Peyer's patch (tissue), 4 donors: ENCODE measurements around the gene SPRED1. TPM values are rescaled to one million over a fixed set of nuclear protein-coding genes. Genes with fewer than 3 reads are reported as not detected.

Experiments
- DNase-seq, 3 donors: peaks; one replicate each; pipeline ENCODE4 v3.0.0-alpha.2; 2017 to 2019
- H3K27ac ChIP-seq, 4 donors: fragments of 200-600 bp; sonication (generic); one replicate each; pipeline ENCODE4 v1.5.1; 2016 to 2019
- H3K27me3 ChIP-seq, 2 donors: fragments of 200-600 bp; sonication (generic); one replicate each; pipeline ENCODE4 v1.5.1; 2019
- H3K36me3 ChIP-seq, 3 donors: fragments of 200-600 bp; sonication (generic); one replicate each; pipeline ENCODE4 v1.5.1; 2016 to 2019
- H3K4me1 ChIP-seq, 4 donors: fragments of 200-600 bp; sonication (generic); one replicate each; pipeline ENCODE4 v1.5.1; 2016 to 2019
- H3K4me3 ChIP-seq, 4 donors: fragments of 200-600 bp; sonication (generic); 1 replicate in 3 of 4; 2 replicates in 1 of 4; pipeline ENCODE4 v1.5.1; 2016 to 2019; ENCODE audit warnings: mild to moderate bottlenecking in 1 of 4
- H3K9me3 ChIP-seq, 4 donors: fragments of 200-600 bp; sonication (generic); one replicate each; pipeline ENCODE4 v1.5.1; 2016 to 2019; ENCODE audit warnings: mild to moderate bottlenecking in 1 of 4
- CTCF ChIP-seq, 6 experiments: fragments of 450-650 bp in 4 of 6; fragments of 200-600 bp in 2 of 6; sonication (generic) in 1 of 6; IDR thresholded peaks; one replicate each; pipeline ENCODE4 v1.5.1; 2017 to 2019; ENCODE audit warnings: antibody characterized with exemption in 6 of 6, mild to moderate bottlenecking in 3 of 6, moderate library complexity in 1 of 6
- POLR2A ChIP-seq, 2 donors: fragments of 450-650 bp; IDR thresholded peaks; one replicate each; pipeline ENCODE4 v1.5.1; 2017; ENCODE audit warnings: antibody characterized with exemption in 2 of 2, mild to moderate bottlenecking in 2 of 2, moderate library complexity in 2 of 2
- total RNA-seq, 4 donors: library from RNA; depleted of rRNA; stranded (reverse); fragments of >200 nt; gene quantifications; one replicate each; pipeline ENCODE4 v1.1.0, GENCODE V29; 2016

Gene SPRED1
- total RNA-seq: 10 to 100 TPM in 3 of 4 donors, 1 to 10 TPM in 1; 8.9 to 40.4 (median 20.2) TPM

DNA sequence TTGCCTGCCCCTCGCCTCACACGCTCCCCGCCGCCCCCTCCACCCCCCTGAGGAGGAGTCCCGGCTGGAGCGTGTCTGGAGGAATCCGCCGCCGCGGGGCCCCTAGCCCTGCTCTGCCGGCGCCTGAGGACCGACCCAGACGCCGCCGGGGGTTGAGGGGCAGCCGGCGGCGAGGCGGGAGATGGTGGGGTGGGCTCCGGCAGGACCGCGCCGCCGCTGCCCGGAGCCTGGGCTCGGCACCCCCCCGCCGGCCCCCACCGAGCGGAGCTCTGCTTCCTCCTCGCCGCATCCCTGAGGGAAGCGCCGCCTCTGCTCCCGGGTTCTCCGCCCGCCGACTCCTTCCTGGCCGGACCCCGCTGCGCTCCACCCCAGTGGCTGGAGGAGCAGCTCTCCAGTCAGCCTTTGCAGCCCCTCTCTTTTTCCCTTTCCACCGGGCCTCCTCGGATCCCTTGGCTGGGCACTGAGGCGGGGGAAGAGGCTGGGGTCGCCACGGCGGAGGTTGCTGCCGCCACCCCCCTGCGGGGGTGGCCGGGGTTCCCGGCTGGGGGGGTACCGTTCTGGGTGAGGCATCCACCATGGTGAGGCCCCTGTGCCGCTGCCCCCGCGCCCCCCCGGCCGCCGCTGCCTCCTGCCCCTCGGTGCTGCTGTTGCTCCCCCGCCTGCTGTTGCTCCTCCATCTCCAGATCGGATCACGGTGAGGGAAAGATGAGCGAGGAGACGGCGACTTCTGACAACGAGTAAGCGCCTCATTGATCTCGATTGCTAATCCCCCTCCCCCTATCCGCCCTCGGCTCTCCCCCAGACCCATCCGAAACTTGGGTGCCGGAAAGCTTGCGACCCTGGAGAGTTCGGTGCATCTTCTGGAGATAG, at the start of gene SPRED1:
SPRED1 (plus strand) TSS at position 356 of the 870 bp plus-strand sequence; CDS start at position 706, 350 bp downstream.
- Histone ChIP-seq H3K4me1 (peaks cover 0 to 21% (median 0%) of the 10 kb centered on the region in 4 donors), H3K27me3 (no peaks in the 10 kb centered on the region), H3K27ac (peak within 1 kb of the TSS; percentile 84 to 100 (median 95)), H3K36me3 (no peaks in the 10 kb centered on the region), H3K9me3 (no peaks in the 10 kb centered on the region), H3K4me3 (peak within 1 kb of the TSS; percentile 65 to 94 (median 90))
- TF ChIP-seq POLR2A (IDR thresholded peaks at IDR 0.05) (no peak), CTCF (IDR thresholded peaks at IDR 0.05) (no peak)
- DNase-seq: peak; percentile 37 to 80 (median 79)

DNA sequence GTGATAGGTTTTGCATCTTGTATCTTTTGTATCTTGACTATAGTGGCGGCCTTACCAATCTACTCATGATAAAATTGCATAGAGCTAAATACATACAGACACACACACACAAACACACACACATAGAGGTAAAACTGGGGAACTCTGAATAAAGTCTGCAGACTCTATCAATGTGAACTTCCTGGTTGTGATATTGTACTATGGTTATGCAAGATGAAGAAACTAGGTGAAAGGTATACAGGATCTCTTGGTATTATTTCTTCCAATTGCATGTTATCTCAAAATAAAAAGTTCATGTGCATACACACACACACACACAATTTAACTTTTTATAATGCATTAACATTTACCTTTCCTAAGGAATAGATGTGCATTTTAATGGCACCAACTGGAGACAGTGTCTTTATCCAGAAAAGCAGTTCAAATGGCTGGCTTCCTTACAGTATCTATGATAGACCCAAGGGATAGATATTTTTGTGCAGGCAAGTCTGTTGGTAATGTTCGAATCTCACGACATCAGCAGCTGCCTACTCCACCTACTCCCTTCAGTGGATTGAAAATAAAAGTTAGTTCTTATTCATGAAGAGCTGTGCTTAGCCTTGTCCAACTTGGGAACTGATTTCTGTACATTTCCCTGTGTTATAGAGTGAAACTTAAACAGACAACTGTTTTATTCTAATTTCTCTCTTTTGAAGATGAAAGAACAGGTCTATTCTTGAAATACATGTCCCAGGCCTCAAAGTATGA, 46.9 kb upstream of the SPRED1 start:
- no peaks in the 10 kb centered on the region for H3K36me3 ChIP-seq
- DNase-seq: no peak
- H3K27ac ChIP-seq: peak overlapping the region in 1 of 4 donors; percentile 53
- no peaks in the 10 kb centered on the region for H3K4me1 ChIP-seq
- no peak overlapping the region for H3K4me3 ChIP-seq
- H3K9me3 ChIP-seq: no peaks in the 10 kb centered on the region
- TF ChIP-seq POLR2A (IDR thresholded peaks at IDR 0.05) (no peak), CTCF (IDR thresholded peaks at IDR 0.05) (no peak)
- H3K27me3 ChIP-seq: no peaks in the 10 kb centered on the region

DNA sequence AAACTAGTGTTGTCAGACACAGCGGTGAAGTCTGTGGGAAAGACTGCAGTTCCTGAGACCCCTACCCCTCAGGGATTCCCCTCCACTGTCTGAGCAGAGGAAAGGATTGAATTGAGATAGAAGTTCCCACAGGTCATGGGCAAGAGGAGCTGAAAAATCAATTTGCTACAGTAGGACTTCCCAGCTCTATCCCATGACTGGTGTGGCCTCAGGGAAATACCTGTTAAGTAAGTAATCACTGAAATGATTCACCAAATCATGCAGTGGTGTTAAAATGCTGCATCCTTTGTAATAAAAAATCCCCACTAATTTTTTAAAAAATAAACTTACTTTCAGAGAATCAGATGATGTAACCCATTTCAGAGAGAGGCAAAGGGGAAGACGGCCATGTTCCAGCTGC, 45.0 kb upstream of the SPRED1 start:
- DNase-seq: no peak
- TF ChIP-seq CTCF (IDR thresholded peaks at IDR 0.05): no peak
- no peak for TF ChIP-seq POLR2A (IDR thresholded peaks at IDR 0.05)
- no peaks in the 10 kb centered on the region for H3K9me3 ChIP-seq
- no peaks in the 10 kb centered on the region for H3K36me3 ChIP-seq
- H3K4me3 ChIP-seq: no peak overlapping the region
- no peaks in the 10 kb centered on the region for H3K27me3 ChIP-seq
- no peak overlapping the region for H3K27ac ChIP-seq
- peaks cover 0 to under 1% (median 0%) of the 10 kb centered on the region in 4 donors for H3K4me1 ChIP-seq

GRCh38 chr15:38208206-38208605, 44.4 kb upstream of the SPRED1 start:
- no peak for TF ChIP-seq POLR2A (IDR thresholded peaks at IDR 0.05)
- Histone ChIP-seq H3K36me3 (no peaks in the 10 kb centered on the region), H3K4me3 (no peak overlapping the region), H3K27ac (no peak overlapping the region), H3K27me3 (no peaks in the 10 kb centered on the region), H3K4me1 (peaks cover 0 to 7% (median 0%) of the 10 kb centered on the region in 4 donors), H3K9me3 (no peaks in the 10 kb centered on the region)
- no peak for DNase-seq

DNA sequence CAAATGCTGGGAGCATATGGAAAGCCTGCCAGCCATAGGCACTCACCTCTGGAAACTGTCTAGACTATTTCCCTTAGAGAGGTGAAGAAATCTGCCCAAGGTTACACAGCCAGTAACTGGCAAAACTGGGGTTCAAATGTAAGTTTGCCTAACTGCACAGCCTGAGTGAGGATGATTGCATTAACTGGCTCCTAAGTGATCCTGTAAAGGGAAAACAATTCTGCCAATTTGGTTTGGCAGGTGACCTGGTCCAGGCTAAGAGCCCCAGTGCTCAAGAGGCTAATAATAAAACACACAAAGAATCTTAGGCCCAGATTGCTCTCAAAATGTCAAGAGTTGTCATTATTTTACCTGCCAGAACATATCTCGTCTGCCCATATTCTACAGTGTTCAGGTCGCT, 43.9 kb upstream of the SPRED1 start:
- Histone ChIP-seq H3K4me3 (no peak overlapping the region), H3K36me3 (no peaks in the 10 kb centered on the region), H3K27ac (no peak overlapping the region), H3K4me1 (peaks cover 0 to 10% (median 0%) of the 10 kb centered on the region in 4 donors), H3K27me3 (no peaks in the 10 kb centered on the region), H3K9me3 (no peaks in the 10 kb centered on the region)
- no peak for DNase-seq
- no peak for TF ChIP-seq POLR2A (IDR thresholded peaks at IDR 0.05)
- no peak for TF ChIP-seq CTCF (IDR thresholded peaks at IDR 0.05)

GRCh38 chr15:38211249-38211648, 41.4 kb upstream of the SPRED1 start:
- Histone ChIP-seq H3K4me3 (no peak overlapping the region), H3K27me3 (no peaks in the 10 kb centered on the region), H3K4me1 (peaks cover 0 to 16% (median 0%) of the 10 kb centered on the region in 4 donors), H3K9me3 (no peaks in the 10 kb centered on the region), H3K27ac (no peak overlapping the region), H3K36me3 (no peaks in the 10 kb centered on the region)
- DNase-seq: no peak
- TF ChIP-seq POLR2A (IDR thresholded peaks at IDR 0.05): no peak
- no peak for TF ChIP-seq CTCF (IDR thresholded peaks at IDR 0.05)
